ENCODE results near the gene RBP7. TPM values are rescaled to one million over a fixed set of nuclear protein-coding genes. Genes with fewer than 3 reads are reported as not detected.
"Not testable (repeated sequence)": the region's sequence is repeated elsewhere in the genome, so short reads cannot be mapped to it uniquely, and the experiment has no call there.

The RBP7 gene
- 1 to 10 TPM in 3 of 5 donors, under 1 TPM in 2; 0.90 to 1.7 (median 1.1) TPM for polyA plus RNA-seq (ENCODE audit: insufficient read depth in 1 of 5, insufficient read length in 5 of 5, low replicate concordance in 1 of 5)
- long read RNA-seq, donor 1, result 0 reads
- long read RNA-seq, donor 2, result 0 reads
- long read RNA-seq, donor 3, result 0 reads
- long read RNA-seq, donor 4, result 0 reads
- long read RNA-seq, donor 5, partial matches to known transcripts, result 0 of 1 reads
- long read RNA-seq, donor 5, other reads (novel, unspliced or antisense), result 0 of 1 reads
- long read RNA-seq, donor 6, result 0 reads
- long read RNA-seq, donor 7, partial matches to known transcripts, result 0 of 2 reads
- long read RNA-seq, donor 7, other reads (novel, unspliced or antisense), result 0 of 2 reads
- long read RNA-seq, donor 8, result 0 reads

DNA sequence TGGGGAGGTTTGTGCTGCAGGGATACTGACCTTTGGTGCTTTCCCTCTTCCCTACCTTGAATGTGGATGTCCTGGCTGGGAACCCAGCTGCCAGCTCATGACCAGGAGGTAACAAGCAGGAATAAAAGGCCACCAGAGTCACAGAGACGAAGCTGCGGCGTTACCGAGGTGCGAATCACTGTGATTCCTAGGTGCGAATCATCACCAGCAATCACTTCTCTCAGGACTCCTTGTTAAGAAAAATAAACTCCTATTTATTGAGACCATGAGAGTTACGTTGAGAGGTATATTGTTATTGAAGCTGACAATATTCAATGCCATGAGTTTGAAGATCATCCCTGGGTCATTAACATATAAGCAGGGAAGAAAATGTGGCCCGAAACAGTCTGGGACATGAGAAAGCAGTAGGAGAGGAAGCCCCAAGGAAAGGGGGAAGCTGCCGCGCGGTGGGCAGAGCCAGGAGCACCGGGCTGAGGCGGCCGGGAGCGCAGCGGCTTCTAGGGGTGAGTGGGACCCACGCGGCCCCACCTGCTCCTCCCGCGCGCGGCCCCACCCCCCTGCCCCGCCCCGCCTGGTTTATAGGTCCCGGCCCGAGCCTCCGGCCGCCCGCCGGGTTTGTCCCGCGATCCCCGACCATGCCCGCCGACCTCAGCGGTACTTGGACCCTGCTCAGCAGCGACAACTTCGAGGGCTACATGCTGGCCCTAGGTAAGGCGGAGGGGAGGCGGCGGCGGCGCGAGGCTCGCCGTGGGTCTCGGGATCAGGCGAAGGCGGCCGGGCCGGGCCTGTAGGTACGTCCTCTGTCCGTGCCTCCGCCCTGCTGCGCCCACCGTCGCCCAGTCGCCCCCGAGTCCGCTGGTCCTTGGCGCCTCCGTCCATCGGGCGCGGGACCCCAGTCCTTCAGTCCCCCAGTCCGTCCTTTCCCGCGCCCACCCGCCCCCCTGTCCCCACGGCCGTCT lies at the start of gene RBP7:
Gene RBP7, plus strand, starts transcription at position 605 of the 959 bp plus-strand sequence. Its CDS starts 31 bp downstream, at position 636.
- DNase-seq, result no peak

DNA sequence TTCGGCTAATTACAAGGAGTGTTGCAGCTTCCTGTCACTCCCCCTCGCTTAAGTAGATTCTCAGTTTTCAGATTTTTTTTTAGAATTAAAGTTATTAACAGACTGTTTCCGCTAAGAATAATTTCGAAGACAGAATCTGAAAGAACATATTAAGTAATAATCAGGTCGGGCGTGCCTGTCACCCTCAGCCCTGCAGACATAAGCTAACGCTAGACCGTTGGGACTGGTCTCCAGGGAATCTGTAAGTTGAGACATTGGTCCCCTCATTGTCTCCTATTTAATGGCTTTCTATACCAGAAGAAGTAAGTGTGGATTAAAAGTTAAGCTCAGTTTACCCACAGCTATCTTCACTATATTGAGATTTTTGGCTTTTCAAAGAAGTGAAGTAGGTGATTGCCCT lies 39.3 kb upstream of the RBP7 start:
- DNase-seq, result no peak

DNA sequence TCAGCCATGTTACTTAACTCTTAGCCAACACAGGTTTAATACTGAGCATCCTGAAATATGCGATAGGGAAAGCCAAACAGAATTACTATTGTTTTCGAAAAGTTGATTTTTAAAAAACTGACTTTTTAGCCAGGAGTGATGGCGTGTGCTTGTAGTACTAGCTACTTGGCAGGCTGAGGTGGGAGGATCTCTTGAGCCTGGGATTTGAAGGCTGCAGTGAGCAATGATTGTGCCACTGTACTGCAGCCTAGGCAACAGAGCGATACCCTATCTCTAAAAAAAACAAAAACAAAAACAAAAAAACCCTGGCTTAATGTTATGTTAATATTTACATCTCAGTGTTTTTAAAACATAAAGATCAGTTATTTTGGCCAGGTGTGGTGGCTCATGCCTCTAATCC lies 37.0 kb upstream of the RBP7 start:
- no peak for DNase-seq

DNA sequence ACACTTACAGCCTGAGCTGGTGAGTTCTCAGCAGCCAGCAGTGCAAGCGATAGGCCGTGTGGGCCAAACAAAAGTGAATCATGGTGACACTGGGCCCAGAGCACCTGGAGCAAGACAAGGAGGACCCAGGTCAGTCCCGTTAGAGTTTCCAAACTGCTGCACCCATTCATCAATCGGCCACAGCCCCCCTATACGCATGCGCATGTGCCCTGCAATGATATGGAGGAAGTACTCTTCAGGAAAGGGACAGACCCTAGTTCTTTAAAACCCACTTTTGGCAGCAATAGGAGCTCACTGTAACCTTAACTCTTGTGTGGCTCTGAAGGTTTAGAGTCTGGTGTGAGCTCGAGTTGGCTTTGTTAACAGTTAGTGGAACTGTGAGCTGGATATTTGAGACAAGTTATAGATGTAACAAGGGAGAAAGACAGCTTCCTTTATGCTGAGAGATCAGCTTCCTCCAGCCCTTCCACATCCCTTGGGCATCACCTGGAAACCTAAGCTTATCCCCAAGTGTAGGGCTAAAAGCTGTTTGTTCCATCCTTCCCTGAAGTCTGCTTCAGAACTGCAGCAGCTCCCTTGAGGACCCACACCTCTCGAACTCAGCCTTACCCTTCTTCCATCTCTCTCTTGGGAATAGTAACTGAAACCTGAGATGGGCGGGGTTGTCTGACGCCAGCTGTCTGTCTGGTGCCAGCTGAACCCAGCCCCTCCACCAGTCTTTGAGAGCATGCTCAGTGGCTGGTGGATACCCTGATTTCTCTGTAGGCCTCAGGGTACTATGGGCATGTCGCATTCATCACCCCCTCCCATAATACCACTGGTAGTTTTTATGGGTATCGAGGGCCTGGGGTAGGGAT lies 36.1 kb upstream of the RBP7 start:
- no peak for DNase-seq

DNA sequence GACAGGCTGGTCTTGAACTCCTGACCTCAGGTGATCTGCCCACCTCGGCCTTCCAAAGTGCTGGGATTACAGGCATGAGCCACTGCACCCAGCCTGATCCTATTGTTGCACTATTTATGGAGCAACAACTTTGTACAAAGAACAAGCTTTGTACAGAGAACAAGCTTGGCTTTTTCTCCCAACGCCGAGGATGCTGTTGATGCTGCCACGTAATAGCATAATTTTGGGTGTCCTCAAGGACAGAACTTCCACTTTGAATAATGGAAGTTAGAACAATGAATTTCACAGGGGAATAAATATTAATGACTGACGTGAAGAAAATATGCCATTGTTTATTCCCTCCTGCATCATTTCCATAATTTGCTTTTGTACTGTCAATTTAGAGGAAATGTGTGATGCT lies 12.8 kb upstream of the RBP7 start:
- no peak for DNase-seq

DNA sequence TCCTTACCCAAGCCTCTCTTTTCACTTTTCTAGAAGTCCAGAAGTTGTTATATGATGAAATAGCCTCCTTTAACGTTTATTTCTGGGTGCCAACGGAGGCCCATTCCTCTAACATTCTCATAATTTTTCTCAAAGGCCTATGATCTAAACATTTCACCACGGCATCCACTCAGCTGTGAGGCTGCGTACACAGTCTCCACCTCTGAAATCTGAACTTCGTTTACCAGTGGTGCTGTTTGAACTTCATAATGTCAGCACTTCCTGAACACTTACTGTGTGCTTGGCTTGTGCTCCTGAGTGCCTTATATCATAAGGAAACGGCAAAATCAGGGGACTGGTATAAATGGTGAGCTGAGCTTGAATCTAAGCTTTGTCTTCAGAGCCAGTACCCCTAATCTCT lies 12.0 kb upstream of the RBP7 start:
- no peak for DNase-seq

- no peak for DNase-seq
Measured at GRCh38 chr1:9989773-9990172, 7.3 kb upstream of the RBP7 start.

GRCh38 chr1:9990944-9991343 lies 6.1 kb upstream of the RBP7 start:
- no peak for DNase-seq

DNA sequence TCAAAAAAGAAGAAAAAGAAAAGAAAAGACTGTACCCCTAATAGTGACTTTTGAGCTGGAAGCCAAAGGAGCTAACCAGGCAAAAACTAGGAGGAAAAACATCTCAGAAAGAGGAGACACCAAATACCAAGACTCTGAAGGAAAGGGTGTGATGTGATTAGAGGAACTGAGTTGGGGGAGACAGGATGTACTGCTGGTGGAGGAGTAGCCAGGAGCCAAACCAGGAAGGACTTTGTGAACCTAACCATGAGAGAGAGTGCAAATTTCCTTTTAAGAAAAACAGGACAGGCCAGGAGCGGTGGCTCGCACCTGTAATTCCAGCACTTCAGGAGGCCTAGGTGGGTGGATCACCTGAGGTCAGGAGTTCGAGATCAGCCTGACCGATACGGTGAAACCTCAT lies 4.1 kb upstream of the RBP7 start:
- DNase-seq, result no peak

DNA sequence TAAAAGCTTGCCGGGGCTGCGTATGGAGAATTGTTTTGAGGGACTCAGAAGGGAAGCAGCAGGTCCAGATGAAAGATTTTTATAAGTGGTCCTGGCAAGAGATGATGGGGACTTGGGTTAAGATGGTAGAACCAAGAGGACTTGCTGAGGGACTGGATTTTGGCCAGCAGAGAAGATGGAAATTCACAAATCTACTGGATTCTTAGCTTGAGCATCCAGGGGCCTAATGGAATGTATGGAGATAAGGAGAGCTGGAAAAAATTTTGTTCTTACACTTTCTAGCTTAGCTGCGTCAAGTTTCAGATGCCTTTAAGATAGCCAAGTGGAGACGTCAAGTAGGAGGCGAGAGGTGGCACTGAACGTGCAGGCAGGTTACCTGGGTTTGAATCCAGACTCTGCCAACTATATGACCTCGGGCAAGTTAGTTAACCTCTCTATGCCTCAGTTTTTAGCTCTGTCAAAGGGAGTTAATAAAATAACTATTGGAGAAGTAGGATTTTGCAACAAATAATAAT lies 3.4 kb upstream of the RBP7 start:
- DNase-seq, result no peak

DNA sequence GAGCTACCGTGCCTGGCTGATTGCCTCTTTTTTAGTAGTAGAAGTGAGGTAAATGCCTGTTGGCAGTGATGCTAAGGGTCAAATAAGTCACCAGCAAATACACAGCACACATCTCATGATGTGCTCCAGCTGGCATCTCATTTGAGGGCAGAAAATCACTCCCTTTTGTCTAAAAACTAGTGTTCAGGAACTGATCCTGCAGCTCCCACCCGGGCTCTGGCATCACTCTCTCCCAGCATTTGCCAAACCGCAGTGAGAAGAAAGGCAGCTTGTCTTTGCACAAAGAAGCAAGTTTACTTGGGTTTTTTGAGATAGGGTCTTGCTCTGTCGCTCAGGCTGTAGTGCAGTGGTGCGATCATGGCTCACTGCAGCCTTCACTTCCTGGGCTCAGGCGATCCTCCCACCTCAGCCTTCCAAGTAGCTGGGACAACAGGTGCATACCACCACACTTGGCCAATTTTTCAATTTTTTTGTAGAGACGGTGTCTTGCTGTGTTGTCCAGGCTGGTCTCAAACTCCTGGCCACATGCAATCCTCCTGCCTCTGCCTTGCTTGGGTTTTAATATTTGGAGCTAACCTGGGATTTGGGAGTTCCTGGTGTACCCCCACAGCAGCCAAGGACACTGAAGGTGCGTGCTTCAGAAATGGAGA lies 4.1 kb downstream of the RBP7 start:
- DNase-seq, result no peak

GRCh38 chr1:10005248-10005647 lies 8.2 kb downstream of the RBP7 start:
- DNase-seq, result not testable (repeated sequence)

GRCh38 chr1:10007169-10007568 lies 10.1 kb downstream of the RBP7 start:
- DNase-seq, result no peak

DNA sequence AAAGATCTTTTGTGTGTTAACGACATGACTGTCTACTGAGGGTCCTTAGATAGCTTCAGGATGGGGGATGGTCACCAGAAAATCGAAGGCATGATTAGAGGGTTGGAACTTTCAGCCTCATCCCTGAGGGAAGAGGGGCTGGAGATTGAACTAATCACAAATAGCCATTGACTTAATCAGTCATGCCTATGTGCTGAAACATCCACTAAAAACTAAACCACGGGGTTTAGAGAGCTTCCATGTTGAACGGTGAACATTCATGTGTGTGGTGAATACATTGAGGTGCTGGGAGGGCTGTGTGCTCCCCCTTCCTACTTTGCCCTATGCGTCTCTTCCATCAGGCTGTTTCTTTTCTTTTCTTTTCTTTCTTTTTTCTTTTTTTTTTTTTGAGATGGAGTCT lies 17.0 kb downstream of the RBP7 start:
- no peak for DNase-seq

DNA sequence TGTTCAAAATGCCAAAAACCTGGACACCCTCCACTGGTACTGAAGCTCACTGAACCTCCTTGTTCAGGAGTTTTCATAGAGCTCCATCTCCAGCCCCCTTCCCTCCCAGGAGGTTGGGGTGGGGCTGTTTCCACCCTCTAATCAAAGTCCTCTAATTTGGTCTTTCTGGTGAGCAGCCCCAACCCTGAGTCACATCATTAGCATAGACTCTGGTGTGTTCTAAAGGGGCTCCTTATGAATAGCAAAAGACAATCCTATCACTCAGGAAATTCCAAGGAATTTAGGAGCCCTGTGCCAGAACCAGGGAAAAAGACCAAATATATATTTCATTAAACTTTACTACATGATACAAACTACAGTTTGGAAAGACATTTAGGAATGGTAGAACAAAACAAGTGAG lies 22.5 kb downstream of the RBP7 start:
- no peak for DNase-seq

GRCh38 chr1:10020086-10020485 lies 23.1 kb downstream of the RBP7 start:
- DNase-seq, result no peak

- DNase-seq, result not testable (repeated sequence)
Measured at GRCh38 chr1:10020678-10021077, 23.6 kb downstream of the RBP7 start.

- not testable (repeated sequence) for DNase-seq
Measured at GRCh38 chr1:10021992-10022391, 25.0 kb downstream of the RBP7 start.

DNA sequence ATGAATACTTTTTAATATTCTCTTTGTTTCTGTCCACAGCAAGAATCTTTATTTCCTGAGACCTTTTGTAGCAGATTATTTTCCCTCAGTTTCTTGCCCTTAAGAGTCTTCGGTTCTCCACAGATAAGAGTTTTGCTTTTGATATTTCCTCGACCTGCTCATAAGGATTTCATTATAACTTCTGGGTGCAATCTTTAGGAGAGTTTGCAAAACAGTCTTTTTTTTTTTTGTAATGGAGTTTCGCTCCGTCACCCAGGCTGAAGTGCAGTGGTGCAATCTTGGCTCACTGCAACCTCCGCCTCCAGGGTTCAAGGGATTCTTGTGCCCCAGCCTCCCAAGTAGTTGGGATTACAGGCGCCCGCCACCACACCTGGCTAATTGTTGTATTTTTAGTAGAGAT lies 25.6 kb downstream of the RBP7 start:
- DNase-seq, result no peak

- DNase-seq, result no peak
Measured at GRCh38 chr1:10025354-10025753, 28.3 kb downstream of the RBP7 start.

- no peak for DNase-seq
Measured at GRCh38 chr1:10027027-10027426, 30.0 kb downstream of the RBP7 start.

Data from right lung (tissue), 10 donors.